WI38 (cell line): ENCODE data around the gene PIN1.

Source experiments
- H3K4me3 ChIP-seq: 2 replicates; pipeline ENCODE4 v1.5.1; 2011; ENCODE audit warnings: low read depth, mild to moderate bottlenecking, control low read depth, low read length
- CTCF ChIP-seq: IDR thresholded peaks from 2 replicates; pipeline ENCODE4 v1.5.1; 2012; ENCODE audit warnings: low read depth, mild to moderate bottlenecking, control low read depth, low read length

PIN1 gene

GRCh38 chr19:9858766-9859165, 23.6 kb downstream of the PIN1 start:
- no peak overlapping the region for H3K4me3 ChIP-seq
- no peak for TF ChIP-seq CTCF

- no peak overlapping the region for H3K4me3 ChIP-seq
- no peak for TF ChIP-seq CTCF
These were observed 25.3 kb downstream of the PIN1 start for GRCh38 chr19:9860407-9860806.

GRCh38 chr19:9861503-9861902, 26.4 kb downstream of the PIN1 start:
- no peak overlapping the region for H3K4me3 ChIP-seq
- TF ChIP-seq CTCF = no peak

- TF ChIP-seq CTCF = no peak
- no peak overlapping the region for H3K4me3 ChIP-seq
These were observed 27.8 kb downstream of the PIN1 start for GRCh38 chr19:9862938-9863337.

- no peak for TF ChIP-seq CTCF
These were observed 28.6 kb downstream of the PIN1 start for GRCh38 chr19:9863759-9864158.

GRCh38 chr19:9865732-9866501, 30.8 kb downstream of the PIN1 start:
- no peak overlapping the region for H3K4me3 ChIP-seq
- TF ChIP-seq CTCF = no peak

More at GRCh38 chr19:9863759-9864158, 28.6 kb downstream of the PIN1 start:
- no peak overlapping the region for H3K4me3 ChIP-seq

GRCh38 chr19:9868983-9869617, 34.0 kb downstream of the PIN1 start:
- no peak for TF ChIP-seq CTCF
- no peak overlapping the region for H3K4me3 ChIP-seq
